Choroid plexus epithelial cell (primary cell): ENCODE data around the gene MMP24.
"Not testable (repeated sequence)": the region's sequence is repeated elsewhere in the genome, so short reads cannot be mapped to it uniquely, and the experiment has no call there.

ENCODE experiments used
- DNase-seq: peaks from one replicate; pipeline ENCODE4 v3.0.0-alpha.2; 2010; ENCODE audit warnings: low read depth
- H3K4me3 ChIP-seq: 2 replicates; pipeline ENCODE4 v1.5.1; 2011; ENCODE audit warnings: low read depth, mild to moderate bottlenecking, control low read depth, low read length, moderate library complexity
- CTCF ChIP-seq: conservative IDR thresholded peaks from 2 replicates; pipeline ENCODE4 v1.5.1; 2011; ENCODE audit warnings: low read depth, mild to moderate bottlenecking, control low read depth, inconsistent platforms, low read length, moderate library complexity

Gene MMP24

GRCh38 chr20:35190556-35190955, 35.9 kb upstream of the MMP24 start:
- DNase-seq, result peak; percentile 7
- no peak overlapping the region for H3K4me3 ChIP-seq
- no peak for TF ChIP-seq CTCF

GRCh38 chr20:35191419-35192117, 34.9 kb upstream of the MMP24 start:
- no peak overlapping the region for H3K4me3 ChIP-seq
- TF ChIP-seq CTCF, result no peak
- DNase-seq, result no peak

- peak; percentile 16 for DNase-seq
- H3K4me3 ChIP-seq, result no peak overlapping the region
- no peak for TF ChIP-seq CTCF
Observed at GRCh38 chr20:35192118-35192872, 34.2 kb upstream of the MMP24 start.

GRCh38 chr20:35193031-35193791, 33.3 kb upstream of the MMP24 start:
- not testable (repeated sequence) for DNase-seq, H3K4me3 ChIP-seq

- no peak for DNase-seq
- no peak for TF ChIP-seq CTCF
- no peak overlapping the region for H3K4me3 ChIP-seq
Observed at GRCh38 chr20:35196313-35196712, 30.2 kb upstream of the MMP24 start.

GRCh38 chr20:35199740-35200139, 26.8 kb upstream of the MMP24 start:
- DNase-seq, result no peak
- TF ChIP-seq CTCF, result no peak
- H3K4me3 ChIP-seq, result no peak overlapping the region

GRCh38 chr20:35200267-35200666, 26.2 kb upstream of the MMP24 start:
- no peak overlapping the region for H3K4me3 ChIP-seq
- DNase-seq, result peak; percentile 68
- no peak for TF ChIP-seq CTCF

- DNase-seq, H3K4me3 ChIP-seq: not testable (repeated sequence)
Observed at GRCh38 chr20:35201467-35201866, 25.0 kb upstream of the MMP24 start.
